Testis (tissue), 2 donors: ENCODE data around the gene SPEF2.

Experiments
- POLR2A ChIP-seq: fragments of 450-650 bp; IDR thresholded peaks from one replicate; pipeline ENCODE4 v1.6.1; 2017; ENCODE audit warnings: antibody characterized with exemption, mild to moderate bottlenecking, moderate library complexity
- TF ChIP-seq, protein P1 (sequence below), 3 experiments: fragments of 450-650 bp in 2 of 3; fragments of 200-600 bp in 1 of 3; sonication (generic) in 1 of 3; IDR thresholded peaks; one replicate each; pipeline ENCODE4 v1.5.1; 2016 to 2019; ENCODE audit warnings: antibody characterized with exemption in 3 of 3, mild to moderate bottlenecking in 2 of 3, moderate library complexity in 1 of 3

GRCh38 chr5:35758151-35758724 is 140.6 kb downstream of the SPEF2 start:
- TF ChIP-seq, protein P1, sequence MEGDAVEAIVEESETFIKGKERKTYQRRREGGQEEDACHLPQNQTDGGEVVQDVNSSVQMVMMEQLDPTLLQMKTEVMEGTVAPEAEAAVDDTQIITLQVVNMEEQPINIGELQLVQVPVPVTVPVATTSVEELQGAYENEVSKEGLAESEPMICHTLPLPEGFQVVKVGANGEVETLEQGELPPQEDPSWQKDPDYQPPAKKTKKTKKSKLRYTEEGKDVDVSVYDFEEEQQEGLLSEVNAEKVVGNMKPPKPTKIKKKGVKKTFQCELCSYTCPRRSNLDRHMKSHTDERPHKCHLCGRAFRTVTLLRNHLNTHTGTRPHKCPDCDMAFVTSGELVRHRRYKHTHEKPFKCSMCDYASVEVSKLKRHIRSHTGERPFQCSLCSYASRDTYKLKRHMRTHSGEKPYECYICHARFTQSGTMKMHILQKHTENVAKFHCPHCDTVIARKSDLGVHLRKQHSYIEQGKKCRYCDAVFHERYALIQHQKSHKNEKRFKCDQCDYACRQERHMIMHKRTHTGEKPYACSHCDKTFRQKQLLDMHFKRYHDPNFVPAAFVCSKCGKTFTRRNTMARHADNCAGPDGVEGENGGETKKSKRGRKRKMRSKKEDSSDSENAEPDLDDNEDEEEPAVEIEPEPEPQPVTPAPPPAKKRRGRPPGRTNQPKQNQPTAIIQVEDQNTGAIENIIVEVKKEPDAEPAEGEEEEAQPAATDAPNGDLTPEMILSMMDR (IDR thresholded peaks at IDR 0.05) = no peak
- no peak for TF ChIP-seq POLR2A
